Subcutaneous preadipocyte (primary cell): Measurements from ENCODE around the gene TSHZ2. TPM values are rescaled to one million over a fixed set of nuclear protein-coding genes. Genes with fewer than 3 reads are reported as not detected.

Source experiments
- small RNA-seq: library from RNA; depleted of rRNA; stranded (forward); fragments of <200 nt; gene quantifications from one replicate; pipeline ENCODE3, GENCODE V24; 2012
- total RNA-seq: library from RNA; depleted of rRNA; stranded (reverse); fragments of >200 nt; gene quantifications from 2 replicates; pipeline ENCODE4 v1.2.3, GENCODE V29; 2012

TSHZ2 gene
- 6.8 and 9.6 TPM in 2 replicates for total RNA-seq

GRCh38 chr20:52972190-52972937 lies at the start of gene TSHZ2:
Gene TSHZ2, plus strand, starts transcription at chr20:52972358. Its CDS starts 936 bp downstream, at chr20:52973294.

Small RNA genes lying within 50 kb of the gene (small RNA-seq; reads per million reads assigned to genes)
- gene RF00019 = not detected
